HepG2 (cell line): ENCODE measurements around the gene VPS13D. TPM values are rescaled to one million over a fixed set of nuclear protein-coding genes. Genes with fewer than 3 reads are reported as not detected.

ENCODE experiments used
- CBX1 ChIP-seq: IDR thresholded peaks from one replicate; pipeline ENCODE4 v1.6.1; 2016; ENCODE audit warnings: antibody characterized with exemption, low read depth
- CENPX ChIP-seq: sonication (generic); formaldehyde crosslinking; IDR thresholded peaks from 2 replicates; pipeline ENCODE4 v1.9.0; 2021; ENCODE audit warnings: mild to moderate bottlenecking, missing genetic modification reagents, moderate library complexity
- GFI1 ChIP-seq: sonication (generic); formaldehyde crosslinking; IDR thresholded peaks from 2 replicates; pipeline ENCODE4 v1.5.0; 2020; ENCODE audit warnings: missing genetic modification reagents, mild to moderate bottlenecking, borderline replicate concordance
- GLI4 ChIP-seq: sonication (generic); formaldehyde crosslinking; IDR thresholded peaks from 2 replicates; pipeline ENCODE4 v1.5.1; 2020; ENCODE audit warnings: missing genetic modification reagents, mild to moderate bottlenecking, moderate library complexity, borderline replicate concordance
- HNRNPLL ChIP-seq: fragments of 200-400 bp; formaldehyde crosslinking; IDR thresholded peaks from 2 replicates; pipeline ENCODE4 v1.6.1; 2017; ENCODE audit warnings: mild to moderate bottlenecking, low read depth, low read length; ENCODE audit not compliant: poor library complexity, severe bottlenecking
- IRF2 ChIP-seq: IDR thresholded peaks from 2 replicates; pipeline ENCODE4 v1.6.1; 2018; ENCODE audit warnings: missing genetic modification reagents, missing compliant biosample characterization
- ISL2 ChIP-seq: sonication (generic); formaldehyde crosslinking; IDR thresholded peaks from 2 replicates; pipeline ENCODE4 v1.5.0; 2020; ENCODE audit warnings: missing genetic modification reagents
- MED13 ChIP-seq: sonication (generic); formaldehyde crosslinking; IDR thresholded peaks from 2 replicates; pipeline ENCODE4 v1.5.0; 2020; ENCODE audit warnings: missing genetic modification reagents
- NR1H2 ChIP-seq: sonication (generic); formaldehyde crosslinking; IDR thresholded peaks from 2 replicates; pipeline ENCODE4 v1.8.1; 2022; ENCODE audit warnings: low read depth, missing genetic modification reagents, borderline replicate concordance
- PAWR ChIP-seq: sonication (generic); formaldehyde crosslinking; IDR thresholded peaks from 2 replicates; pipeline ENCODE4 v1.4.0; 2020; ENCODE audit warnings: missing genetic modification reagents, mild to moderate bottlenecking, borderline replicate concordance
- PLSCR1 ChIP-seq: sonication (generic); formaldehyde crosslinking; IDR thresholded peaks from 2 replicates; pipeline ENCODE4 v1.5.0; 2020; ENCODE audit warnings: missing genetic modification reagents, mild to moderate bottlenecking, borderline replicate concordance
- RFX1 ChIP-seq: fragments of 450-650 bp; IDR thresholded peaks from 2 replicates; pipeline ENCODE4 v1.6.1; 2017
- STAG1 ChIP-seq: sonication (generic); formaldehyde crosslinking; IDR thresholded peaks from 2 replicates; pipeline ENCODE4 v1.4.0; 2020; ENCODE audit warnings: missing genetic modification reagents
- STAT5B ChIP-seq: sonication (generic); formaldehyde crosslinking; IDR thresholded peaks from 2 replicates; pipeline ENCODE4 v1.4.0; 2020; ENCODE audit warnings: missing genetic modification reagents
- ZBTB21 ChIP-seq: sonication (generic); formaldehyde crosslinking; IDR thresholded peaks from 2 replicates; pipeline ENCODE4 v1.4.0; 2020; ENCODE audit warnings: missing genetic modification reagents
- ZBTB42 ChIP-seq: sonication (generic); formaldehyde crosslinking; IDR thresholded peaks from 2 replicates; pipeline ENCODE4 v1.5.0; 2020; ENCODE audit warnings: mild to moderate bottlenecking, missing genetic modification reagents
- ZFP36 ChIP-seq: fragments of 150-350 bp; IDR thresholded peaks from 2 replicates; pipeline ENCODE4 v1.6.1; 2018; ENCODE audit warnings: borderline replicate concordance, low read length, low read depth; ENCODE audit not compliant: partially characterized antibody
- ZFP36L1 ChIP-seq: sonication (generic); formaldehyde crosslinking; IDR thresholded peaks from 2 replicates; pipeline ENCODE4 v1.8.0; 2022; ENCODE audit warnings: mild to moderate bottlenecking, missing genetic modification reagents, moderate library complexity
- ZFP62 ChIP-seq: sonication (generic); formaldehyde crosslinking; IDR thresholded peaks from 2 replicates; pipeline ENCODE4 v1.4.0; 2020; ENCODE audit warnings: missing genetic modification reagents
- ZMYM3 ChIP-seq: sonication (generic); formaldehyde crosslinking; IDR thresholded peaks from 2 replicates; pipeline ENCODE4 v1.5.1; 2020; ENCODE audit warnings: mild to moderate bottlenecking, missing genetic modification reagents
- ZNF251 ChIP-seq: sonication (generic); formaldehyde crosslinking; IDR thresholded peaks from 2 replicates; pipeline ENCODE4 v1.9.0; 2021; ENCODE audit warnings: mild to moderate bottlenecking, missing genetic modification reagents
- ZNF253 ChIP-seq: sonication (generic); formaldehyde crosslinking; IDR thresholded peaks from 2 replicates; pipeline ENCODE4 v1.8.0; 2022; ENCODE audit warnings: mild to moderate bottlenecking, missing genetic modification reagents, borderline replicate concordance
- ZNF496 ChIP-seq: sonication (generic); formaldehyde crosslinking; IDR thresholded peaks from 2 replicates; pipeline ENCODE4 v1.8.1; 2023; ENCODE audit warnings: mild to moderate bottlenecking, moderate library complexity, missing genetic modification reagents; ENCODE audit not compliant: insufficient replicate concordance
- ZNF552 ChIP-seq: sonication (generic); formaldehyde crosslinking; IDR thresholded peaks from 2 replicates; pipeline ENCODE4 v1.9.0; 2022; ENCODE audit warnings: missing genetic modification reagents, mild to moderate bottlenecking, borderline replicate concordance
- ZNF83 ChIP-seq: sonication (generic); formaldehyde crosslinking; IDR thresholded peaks from 2 replicates; pipeline ENCODE4 v1.4.0; 2020; ENCODE audit warnings: missing genetic modification reagents, mild to moderate bottlenecking, borderline replicate concordance
- polyA plus RNA-seq, 8 experiments: library from polyadenylated mRNA; depleted of rRNA in 3 of 8; stranded (reverse) in 7 of 8; unstranded in 1 of 8; fragments of >200 nt; fragmentation: Illumina TruSeq in 4 of 8; extraction: Trizol in 4 of 8; gene quantifications; 2 replicates each; pipeline versions ENCODE4 v1.2.1 to v1.2.3, GENCODE V29; 2011 to 2016; ENCODE audit warnings: low read depth in 4 of 8, missing spikeins in 1 of 8, mixed read lengths in 1 of 8; ENCODE audit not compliant: insufficient read depth in 1 of 8
- total RNA-seq, 5 experiments: library from RNA; depleted of rRNA; stranded (reverse); fragments of >200 nt; fragmentation: Illumina TruSeq; extraction: Trizol; gene quantifications; 2 replicates each; pipeline ENCODE4 v1.2.3, GENCODE V29; 2016; ENCODE audit warnings: low read depth in 1 of 5
- TF ChIP-seq, protein P1 (sequence below): sonication (generic); formaldehyde crosslinking; IDR thresholded peaks from 2 replicates; pipeline ENCODE4 v1.4.0; 2020; ENCODE audit warnings: missing genetic modification reagents, borderline replicate concordance
- TF ChIP-seq, protein P2 (sequence below), 2 experiments: fragments of 450-650 bp in 1 of 2; sonication (generic) in 1 of 2; formaldehyde crosslinking; IDR thresholded peaks; 2 replicates each; pipeline versions ENCODE4 v1.5.0 to v1.8.0; 2020 to 2022; ENCODE audit warnings: mild to moderate bottlenecking in 1 of 2, missing genetic modification reagents in 1 of 2

The VPS13D gene
- total and polyA plus RNA-seq, 2 of the 13 experiments (the other 11 are each of a cell fraction or from before 2014, with no cell fraction given): 8.6 to 13.9 TPM

GRCh38 chr1:12549460-12550349 lies 319.9 kb downstream of the VPS13D start (continued):
- TF ChIP-seq, protein P1, sequence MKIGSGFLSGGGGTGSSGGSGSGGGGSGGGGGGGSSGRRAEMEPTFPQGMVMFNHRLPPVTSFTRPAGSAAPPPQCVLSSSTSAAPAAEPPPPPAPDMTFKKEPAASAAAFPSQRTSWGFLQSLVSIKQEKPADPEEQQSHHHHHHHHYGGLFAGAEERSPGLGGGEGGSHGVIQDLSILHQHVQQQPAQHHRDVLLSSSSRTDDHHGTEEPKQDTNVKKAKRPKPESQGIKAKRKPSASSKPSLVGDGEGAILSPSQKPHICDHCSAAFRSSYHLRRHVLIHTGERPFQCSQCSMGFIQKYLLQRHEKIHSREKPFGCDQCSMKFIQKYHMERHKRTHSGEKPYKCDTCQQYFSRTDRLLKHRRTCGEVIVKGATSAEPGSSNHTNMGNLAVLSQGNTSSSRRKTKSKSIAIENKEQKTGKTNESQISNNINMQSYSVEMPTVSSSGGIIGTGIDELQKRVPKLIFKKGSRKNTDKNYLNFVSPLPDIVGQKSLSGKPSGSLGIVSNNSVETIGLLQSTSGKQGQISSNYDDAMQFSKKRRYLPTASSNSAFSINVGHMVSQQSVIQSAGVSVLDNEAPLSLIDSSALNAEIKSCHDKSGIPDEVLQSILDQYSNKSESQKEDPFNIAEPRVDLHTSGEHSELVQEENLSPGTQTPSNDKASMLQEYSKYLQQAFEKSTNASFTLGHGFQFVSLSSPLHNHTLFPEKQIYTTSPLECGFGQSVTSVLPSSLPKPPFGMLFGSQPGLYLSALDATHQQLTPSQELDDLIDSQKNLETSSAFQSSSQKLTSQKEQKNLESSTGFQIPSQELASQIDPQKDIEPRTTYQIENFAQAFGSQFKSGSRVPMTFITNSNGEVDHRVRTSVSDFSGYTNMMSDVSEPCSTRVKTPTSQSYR: peak; percentile 49; the same call in 1 of the 2 replicates
- no peak for TF ChIP-seq CENPX (CRISPR knock-in tag)
- no peak for TF ChIP-seq ZNF251
- no peak for TF ChIP-seq ZNF552 (CRISPR knock-in tag)
- TF ChIP-seq ZMYM3 (CRISPR knock-in tag): no peak
- TF ChIP-seq, protein P2, sequence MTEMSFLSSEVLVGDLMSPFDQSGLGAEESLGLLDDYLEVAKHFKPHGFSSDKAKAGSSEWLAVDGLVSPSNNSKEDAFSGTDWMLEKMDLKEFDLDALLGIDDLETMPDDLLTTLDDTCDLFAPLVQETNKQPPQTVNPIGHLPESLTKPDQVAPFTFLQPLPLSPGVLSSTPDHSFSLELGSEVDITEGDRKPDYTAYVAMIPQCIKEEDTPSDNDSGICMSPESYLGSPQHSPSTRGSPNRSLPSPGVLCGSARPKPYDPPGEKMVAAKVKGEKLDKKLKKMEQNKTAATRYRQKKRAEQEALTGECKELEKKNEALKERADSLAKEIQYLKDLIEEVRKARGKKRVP (CRISPR knock-in tag; IDR thresholded peaks at IDR 0.05): peak in 1 of 2 experiments; percentile 39; a peak in 1 of 4 replicates
- TF ChIP-seq GLI4 (CRISPR knock-in tag): no peak
- no peak for TF ChIP-seq ZNF496
- TF ChIP-seq PAWR (CRISPR knock-in tag): no peak
- no peak for TF ChIP-seq GFI1
- TF ChIP-seq MED13 (CRISPR knock-in tag): no peak
- TF ChIP-seq HNRNPLL: no peak
- TF ChIP-seq ZFP36: no peak
- no peak for TF ChIP-seq ZBTB42 (CRISPR knock-in tag)
- TF ChIP-seq ZFP36L1 (CRISPR knock-in tag): no peak
- no peak for TF ChIP-seq STAG1 (CRISPR knock-in tag)
- TF ChIP-seq RFX1: peak; percentile 4; the same call in 1 of the 2 replicates
- TF ChIP-seq PLSCR1 (CRISPR knock-in tag): no peak
- no peak for TF ChIP-seq CBX1
- TF ChIP-seq ZNF83 (CRISPR knock-in tag): no peak
- 0 out of 2 replicates have a peak, but pooled peaks have one; percentile 43 for TF ChIP-seq ZBTB21 (CRISPR knock-in tag)
- no peak for TF ChIP-seq ZNF253 (CRISPR knock-in tag)
- TF ChIP-seq STAT5B (CRISPR knock-in tag): no peak
- no peak for TF ChIP-seq ZFP62 (CRISPR knock-in tag)
- no peak for TF ChIP-seq NR1H2 (CRISPR knock-in tag)
- TF ChIP-seq ISL2 (CRISPR knock-in tag): no peak
- no peak for TF ChIP-seq IRF2 (CRISPR knock-in tag)
